Activated B cell treated with CpG ODN at 0.5 μM for 24 hours (primary cell): ENCODE measurements around the gene MICAL3. TPM values are rescaled to one million over a fixed set of nuclear protein-coding genes. Genes with fewer than 3 reads are reported as not detected.

ENCODE experiments used
- ATAC-seq: fragments of 200-7000 bp; cut with Tn5 transposase; one replicate; pipeline ENCODE4 v1.10.0; 2021; ENCODE audit warnings: low read depth, mild to moderate bottlenecking, moderate library complexity
- CTCF ChIA-PET: fragments of 350-600 bp; sonication (Branson Sonifier 250); formaldehyde crosslinking; loops from one replicate; lab custom pipeline; 2021; ENCODE audit warnings: antibody characterized with exemption; lab: Charles Lee
- POLR2A ChIA-PET: fragments of 350-600 bp; sonication (Branson Sonifier 250); formaldehyde crosslinking; loops from one replicate; lab custom pipeline; 2021; ENCODE audit warnings: antibody characterized with exemption; lab: Charles Lee
- DNase-seq: peaks from one replicate; pipeline ENCODE4 v3.0.0; 2022
- H3K27ac Mint-ChIP-seq: one replicate; pipeline ENCODE4 v1.8.0; 2020; ENCODE audit warnings: mixed read lengths
- H3K27me3 Mint-ChIP-seq: one replicate; pipeline ENCODE4 v1.8.0; 2021; ENCODE audit warnings: mixed read lengths
- H3K36me3 Mint-ChIP-seq: one replicate; pipeline ENCODE4 v1.8.0; 2021; ENCODE audit warnings: low read depth, mixed read lengths
- H3K4me1 Mint-ChIP-seq: one replicate; pipeline ENCODE4 v1.8.0; 2021; ENCODE audit warnings: mixed read lengths
- H3K4me3 Mint-ChIP-seq: one replicate; pipeline ENCODE4 v1.8.0; 2020; ENCODE audit warnings: mild to moderate bottlenecking, mixed read lengths
- H3K9me3 Mint-ChIP-seq: one replicate; pipeline ENCODE4 v1.8.0; 2020; ENCODE audit warnings: mixed read lengths
- CTCF ChIP-seq: fragments of 200-600 bp; IDR thresholded peaks from one replicate; pipeline ENCODE4 v1.8.0; 2022; ENCODE audit warnings: antibody characterized with exemption, mild to moderate bottlenecking
- intact Hi-C: fragments of 100-400 bp; cut with micrococcal nuclease; formaldehyde crosslinking; loops from one replicate; pipeline ENCODE4 v1.15.1; 2024
- total RNA-seq: library from RNA; stranded (reverse); gene quantifications from 2 replicates; pipeline ENCODE4 v1.2.3, GENCODE V29; 2022

MICAL3 gene
- total RNA-seq, 1 donor from 2014 or later, result 257 TPM

- DNase-seq (no peak), ATAC-seq (no peak)
- H3K27me3 Mint-ChIP-seq, result no peaks in the 10 kb centered on the region
- no peak overlapping the region for H3K4me3 Mint-ChIP-seq
- peak overlapping the region; percentile 46 for H3K27ac Mint-ChIP-seq
- CTCF ChIA-PET, result no interaction called here
- peaks cover 52% of the 10 kb centered on the region for H3K36me3 Mint-ChIP-seq
- POLR2A ChIA-PET, result no interaction called here
- H3K9me3 Mint-ChIP-seq, result no peaks in the 10 kb centered on the region
- peaks cover 82% of the 10 kb centered on the region for H3K4me1 Mint-ChIP-seq
- no peak for TF ChIP-seq CTCF
- intact Hi-C loops, result no loop called here
These were observed 69.3 kb downstream of the MICAL3 start for GRCh38 chr22:17954860-17955587.

GRCh38 chr22:17954200-17954859 is 70.0 kb downstream of the MICAL3 start:
- POLR2A ChIA-PET, result no interaction called here
- intact Hi-C loops, result no loop called here
- ATAC-seq (no peak), DNase-seq (no peak)
- H3K27ac Mint-ChIP-seq, result peak overlapping the region; percentile 12
- H3K4me1 Mint-ChIP-seq, result peaks cover 83% of the 10 kb centered on the region
- peaks cover 52% of the 10 kb centered on the region for H3K36me3 Mint-ChIP-seq
- no peak overlapping the region for H3K4me3 Mint-ChIP-seq
- CTCF ChIA-PET, result no interaction called here
- no peaks in the 10 kb centered on the region for H3K9me3 Mint-ChIP-seq
- H3K27me3 Mint-ChIP-seq, result no peaks in the 10 kb centered on the region
- TF ChIP-seq CTCF, result no peak

- CTCF ChIA-PET, result no interaction called here
- POLR2A ChIA-PET, result no interaction called here
- Mint-ChIP-seq H3K27me3 (no peaks in the 10 kb centered on the region), H3K9me3 (no peaks in the 10 kb centered on the region), H3K27ac (no peak overlapping the region), H3K4me1 (peaks cover 86% of the 10 kb centered on the region), H3K4me3 (no peak overlapping the region), H3K36me3 (peaks cover 52% of the 10 kb centered on the region)
- TF ChIP-seq CTCF, result no peak
- DNase-seq, result no peak
- no peak for ATAC-seq
- intact Hi-C loops, result no loop called here
These were observed 71.2 kb downstream of the MICAL3 start for GRCh38 chr22:17953147-17953546.

GRCh38 chr22:17952273-17952801 is 72.0 kb downstream of the MICAL3 start:
- intact Hi-C loops, result no loop called here
- CTCF ChIA-PET, result no interaction called here
- DNase-seq (no peak), ATAC-seq (peak; percentile 5)
- Mint-ChIP-seq H3K27ac (no peak overlapping the region), H3K27me3 (no peaks in the 10 kb centered on the region), H3K36me3 (peaks cover 49% of the 10 kb centered on the region), H3K9me3 (no peaks in the 10 kb centered on the region), H3K4me1 (peaks cover 86% of the 10 kb centered on the region), H3K4me3 (no peak overlapping the region)
- no peak for TF ChIP-seq CTCF
- POLR2A ChIA-PET, result no interaction called here

- intact Hi-C loops, result no loop called here
- Mint-ChIP-seq H3K4me1 (peaks cover 87% of the 10 kb centered on the region), H3K27me3 (no peaks in the 10 kb centered on the region), H3K9me3 (no peaks in the 10 kb centered on the region), H3K4me3 (no peak overlapping the region), H3K27ac (peak overlapping the region; percentile 56), H3K36me3 (peaks cover 43% of the 10 kb centered on the region)
- no peak for TF ChIP-seq CTCF
- CTCF ChIA-PET, result no interaction called here
- POLR2A ChIA-PET, result interaction anchor here (0.5 kb wide), 1 partner anchor 33 kb away, joined by 4 read pairs; no protein-coding TSS in a partner anchor
- DNase-seq, result no peak
- ATAC-seq, result no peak
These were observed 73.0 kb downstream of the MICAL3 start for GRCh38 chr22:17951315-17951714.
